ENCODE results near the gene GPX7. TPM values are rescaled to one million over a fixed set of nuclear protein-coding genes. Genes with fewer than 3 reads are reported as not detected.
A peak's percentile ranks its signal among the peaks of the same experiment; 100 is the strongest.

GPX7 gene
- total RNA-seq, 1 experiment from 2014 or later, result 21.7 TPM

GRCh38 chr1:52553362-52554266 lies 48.6 kb upstream of the GPX7 start:
- intact Hi-C loops (cut with micrococcal nuclease; ENCODE audit: unreplicated experiment), result loop anchor here (2.0 kb wide), 1 partner anchor 79 kb away; the partner anchor contains the start of gene SHISAL2A
- POLR2A ChIA-PET, result interaction anchor here (0.5 to 1.9 kb wide), 7 partner anchors 72 to 773 kb away, joined by 3 to 14 read pairs (median 5); partner anchors contain the start of genes ORC1, PRPF38A and SHISAL2A
- Histone ChIP-seq H3K4me3 (ENCODE audit: low read depth, low read length) (peak overlapping the region; percentile 89), H3K36me3 (ENCODE audit: control insufficient read depth, insufficient read depth, low read length) (no peaks in the 10 kb centered on the region), H3K27me3 (replicated peaks; ENCODE audit: control insufficient read depth, insufficient read depth, low read length) (no peaks in the 10 kb centered on the region), H3K9me3 (no peaks in the 10 kb centered on the region), H3K4me1 (peaks cover 28% of the 10 kb centered on the region; the same call in 1 of the 2 replicates)
- peaks cover 34% of the 10 kb centered on the region for H3K4me1 Mint-ChIP-seq (ENCODE audit: low read depth, unreplicated experiment)
- CTCF ChIA-PET, result interaction anchor here (0.6 to 1.2 kb wide), 6 partner anchors 14 to 1257 kb away, joined by 3 to 8 read pairs (median 4); no protein-coding TSS in a partner anchor
- DNase-seq, result peak; percentile 83 to 87
- no peak overlapping the region for H3K27ac Mint-ChIP-seq (ENCODE audit: unreplicated experiment)
- peaks cover 1% of the 10 kb centered on the region for H3K9me3 Mint-ChIP-seq (ENCODE audit: unreplicated experiment)
- H3K4me3 Mint-ChIP-seq (ENCODE audit: unreplicated experiment), result no peak overlapping the region
- H3K27me3 Mint-ChIP-seq (ENCODE audit: insufficient read depth, unreplicated experiment), result no peaks in the 10 kb centered on the region
- no peak for TF ChIP-seq CTCF (IDR thresholded peaks at IDR 0.05; ENCODE audit: insufficient read depth in 1 of 2, low read depth in 1 of 2, low read length in 1 of 2, severe bottlenecking in 1 of 2, unreplicated experiment in 1 of 2)
- H3K36me3 Mint-ChIP-seq (ENCODE audit: insufficient read depth, unreplicated experiment), result no peaks in the 10 kb centered on the region
- no TSS peak for BruUV-seq (replicated peaks)

- H3K36me3 ChIP-seq (ENCODE audit: control insufficient read depth, insufficient read depth, low read length), result no peaks in the 10 kb centered on the region
- H3K36me3 Mint-ChIP-seq (ENCODE audit: insufficient read depth, unreplicated experiment), result no peaks in the 10 kb centered on the region
- H3K9me3 Mint-ChIP-seq (ENCODE audit: unreplicated experiment), result peaks cover 8% of the 10 kb centered on the region
- no peak overlapping the region for H3K4me3 Mint-ChIP-seq (ENCODE audit: unreplicated experiment)
- H3K4me1 Mint-ChIP-seq (ENCODE audit: low read depth, unreplicated experiment), result peaks cover 33% of the 10 kb centered on the region
- no peaks in the 10 kb centered on the region for H3K27me3 Mint-ChIP-seq (ENCODE audit: insufficient read depth, unreplicated experiment)
- no peaks in the 10 kb centered on the region for H3K9me3 ChIP-seq
- intact Hi-C loops (cut with micrococcal nuclease; ENCODE audit: unreplicated experiment), result no loop called here
- POLR2A ChIA-PET, result interaction anchor here (1.9 kb wide), 1 partner anchor 78 kb away, joined by 5 read pairs; the partner anchor contains the start of gene SHISAL2A
- BruUV-seq (replicated peaks), result TSS peak; percentile 72
- peak overlapping the region; percentile 89 for H3K4me3 ChIP-seq (ENCODE audit: low read depth, low read length)
- H3K4me1 ChIP-seq, result peaks cover 23% of the 10 kb centered on the region; the same call in 1 of the 2 replicates
- no peak overlapping the region for H3K27ac Mint-ChIP-seq (ENCODE audit: unreplicated experiment)
- CTCF ChIA-PET, result no interaction called here
- no peak for TF ChIP-seq CTCF (IDR thresholded peaks at IDR 0.05; ENCODE audit: insufficient read depth in 1 of 2, low read depth in 1 of 2, low read length in 1 of 2, severe bottlenecking in 1 of 2, unreplicated experiment in 1 of 2)
- DNase-seq, result no peak
- no peaks in the 10 kb centered on the region for H3K27me3 ChIP-seq (replicated peaks; ENCODE audit: control insufficient read depth, insufficient read depth, low read length)
These were observed 47.9 kb upstream of the GPX7 start for GRCh38 chr1:52554267-52554640.

- Histone ChIP-seq H3K4me1 (peaks cover 19% of the 10 kb centered on the region; the same call in 1 of the 2 replicates), H3K9me3 (no peaks in the 10 kb centered on the region), H3K4me3 (ENCODE audit: low read depth, low read length) (no peak overlapping the region), H3K36me3 (ENCODE audit: control insufficient read depth, insufficient read depth, low read length) (no peaks in the 10 kb centered on the region), H3K27me3 (replicated peaks; ENCODE audit: control insufficient read depth, insufficient read depth, low read length) (no peaks in the 10 kb centered on the region)
- no TSS peak for BruUV-seq (replicated peaks)
- Mint-ChIP-seq H3K27ac (ENCODE audit: unreplicated experiment) (no peak overlapping the region), H3K4me1 (ENCODE audit: low read depth, unreplicated experiment) (peaks cover 30% of the 10 kb centered on the region), H3K9me3 (ENCODE audit: unreplicated experiment) (peaks cover 10% of the 10 kb centered on the region), H3K4me3 (ENCODE audit: unreplicated experiment) (no peak overlapping the region), H3K27me3 (ENCODE audit: insufficient read depth, unreplicated experiment) (no peaks in the 10 kb centered on the region), H3K36me3 (ENCODE audit: insufficient read depth, unreplicated experiment) (no peaks in the 10 kb centered on the region)
- no peak for DNase-seq
- POLR2A ChIA-PET, result no interaction called here
- no peak for TF ChIP-seq CTCF (IDR thresholded peaks at IDR 0.05; ENCODE audit: insufficient read depth in 1 of 2, low read depth in 1 of 2, low read length in 1 of 2, severe bottlenecking in 1 of 2, unreplicated experiment in 1 of 2)
- CTCF ChIA-PET, result no interaction called here
- intact Hi-C loops (cut with micrococcal nuclease; ENCODE audit: unreplicated experiment), result no loop called here
These were observed 47.4 kb upstream of the GPX7 start for GRCh38 chr1:52554756-52555155.

Measured in Caco-2 (cell line).